ENCODE results near the gene VHLL.

The VHLL gene

DNA sequence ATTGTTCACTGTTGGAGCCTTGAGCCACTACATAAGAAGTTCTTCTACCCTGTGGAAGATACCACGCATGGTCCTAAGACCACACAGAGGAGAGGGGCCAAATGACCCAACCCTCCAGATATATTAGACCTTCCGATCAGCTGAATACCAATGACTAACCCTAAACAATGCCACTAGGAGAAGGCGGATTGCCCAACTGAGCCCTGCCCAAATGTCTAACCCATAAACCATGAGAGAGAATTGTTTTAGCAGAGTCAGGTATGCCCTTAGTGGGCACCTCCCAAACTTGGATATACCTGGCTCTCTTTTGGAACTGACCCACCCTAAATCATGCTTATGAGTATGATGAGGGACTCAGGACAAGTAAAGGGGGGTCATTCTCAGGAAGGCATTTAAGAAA is 28.8 kb downstream of the VHLL start:
- DNase-seq (ENCODE audit: low spot score), result no peak
- TF ChIP-seq, protein P1, sequence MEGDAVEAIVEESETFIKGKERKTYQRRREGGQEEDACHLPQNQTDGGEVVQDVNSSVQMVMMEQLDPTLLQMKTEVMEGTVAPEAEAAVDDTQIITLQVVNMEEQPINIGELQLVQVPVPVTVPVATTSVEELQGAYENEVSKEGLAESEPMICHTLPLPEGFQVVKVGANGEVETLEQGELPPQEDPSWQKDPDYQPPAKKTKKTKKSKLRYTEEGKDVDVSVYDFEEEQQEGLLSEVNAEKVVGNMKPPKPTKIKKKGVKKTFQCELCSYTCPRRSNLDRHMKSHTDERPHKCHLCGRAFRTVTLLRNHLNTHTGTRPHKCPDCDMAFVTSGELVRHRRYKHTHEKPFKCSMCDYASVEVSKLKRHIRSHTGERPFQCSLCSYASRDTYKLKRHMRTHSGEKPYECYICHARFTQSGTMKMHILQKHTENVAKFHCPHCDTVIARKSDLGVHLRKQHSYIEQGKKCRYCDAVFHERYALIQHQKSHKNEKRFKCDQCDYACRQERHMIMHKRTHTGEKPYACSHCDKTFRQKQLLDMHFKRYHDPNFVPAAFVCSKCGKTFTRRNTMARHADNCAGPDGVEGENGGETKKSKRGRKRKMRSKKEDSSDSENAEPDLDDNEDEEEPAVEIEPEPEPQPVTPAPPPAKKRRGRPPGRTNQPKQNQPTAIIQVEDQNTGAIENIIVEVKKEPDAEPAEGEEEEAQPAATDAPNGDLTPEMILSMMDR (IDR thresholded peaks at IDR 0.05), result no peak
- no peak overlapping the region for H3K4me3 ChIP-seq
- no peak overlapping the region for H3K27ac ChIP-seq

DNA sequence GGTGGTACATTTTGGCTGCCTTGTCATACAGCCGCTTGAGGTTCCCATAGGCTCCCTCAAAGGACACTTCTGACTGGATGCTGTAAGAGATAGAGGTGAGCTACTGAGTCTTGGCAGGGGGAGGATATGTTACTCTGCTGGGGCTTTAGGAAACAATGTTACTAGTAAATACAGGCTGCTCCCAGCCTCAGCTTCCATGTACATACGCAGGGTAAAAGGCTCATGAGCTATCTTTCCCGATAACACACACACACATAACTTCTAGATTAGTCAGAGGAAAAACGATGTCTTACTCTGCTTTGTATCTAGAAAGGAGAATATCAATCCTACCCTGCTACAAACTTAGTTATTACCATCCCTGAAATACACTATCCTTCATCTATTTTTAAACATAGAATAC is 30.8 kb downstream of the VHLL start:
- Histone ChIP-seq H3K4me3 (no peak overlapping the region), H3K27ac (no peak overlapping the region)
- TF ChIP-seq, protein P1 (IDR thresholded peaks at IDR 0.05), result no peak
- DNase-seq (ENCODE audit: low spot score), result no peak

- Histone ChIP-seq H3K4me3 (no peak overlapping the region), H3K27ac (no peak overlapping the region)
- TF ChIP-seq, protein P1 (IDR thresholded peaks at IDR 0.05), result no peak
- DNase-seq (ENCODE audit: low spot score), result no peak
Measured at GRCh38 chr1:156266051-156266450, 33.1 kb downstream of the VHLL start.

DNA sequence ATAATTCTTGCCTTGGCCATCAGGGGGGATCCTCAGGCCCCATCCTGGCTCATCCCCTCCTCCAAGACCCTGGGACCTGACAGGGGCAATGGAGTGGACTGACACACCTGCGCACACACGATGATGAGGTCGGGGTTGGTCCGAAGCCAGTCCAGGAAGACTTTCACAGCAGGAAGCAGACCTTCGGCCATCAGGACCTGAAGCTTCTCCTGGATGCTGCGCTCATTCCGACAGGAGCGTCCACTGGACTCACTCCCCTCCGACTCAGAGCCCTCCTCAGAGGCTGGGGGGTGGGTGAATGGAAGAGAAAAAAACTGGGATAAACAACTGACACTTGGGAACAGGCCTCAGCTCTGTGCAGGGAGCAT is 35.8 kb downstream of the VHLL start:
- no peak overlapping the region for H3K27ac ChIP-seq
- DNase-seq (ENCODE audit: low spot score), result no peak
- TF ChIP-seq, protein P1 (IDR thresholded peaks at IDR 0.05), result no peak
- no peak overlapping the region for H3K4me3 ChIP-seq

DNA sequence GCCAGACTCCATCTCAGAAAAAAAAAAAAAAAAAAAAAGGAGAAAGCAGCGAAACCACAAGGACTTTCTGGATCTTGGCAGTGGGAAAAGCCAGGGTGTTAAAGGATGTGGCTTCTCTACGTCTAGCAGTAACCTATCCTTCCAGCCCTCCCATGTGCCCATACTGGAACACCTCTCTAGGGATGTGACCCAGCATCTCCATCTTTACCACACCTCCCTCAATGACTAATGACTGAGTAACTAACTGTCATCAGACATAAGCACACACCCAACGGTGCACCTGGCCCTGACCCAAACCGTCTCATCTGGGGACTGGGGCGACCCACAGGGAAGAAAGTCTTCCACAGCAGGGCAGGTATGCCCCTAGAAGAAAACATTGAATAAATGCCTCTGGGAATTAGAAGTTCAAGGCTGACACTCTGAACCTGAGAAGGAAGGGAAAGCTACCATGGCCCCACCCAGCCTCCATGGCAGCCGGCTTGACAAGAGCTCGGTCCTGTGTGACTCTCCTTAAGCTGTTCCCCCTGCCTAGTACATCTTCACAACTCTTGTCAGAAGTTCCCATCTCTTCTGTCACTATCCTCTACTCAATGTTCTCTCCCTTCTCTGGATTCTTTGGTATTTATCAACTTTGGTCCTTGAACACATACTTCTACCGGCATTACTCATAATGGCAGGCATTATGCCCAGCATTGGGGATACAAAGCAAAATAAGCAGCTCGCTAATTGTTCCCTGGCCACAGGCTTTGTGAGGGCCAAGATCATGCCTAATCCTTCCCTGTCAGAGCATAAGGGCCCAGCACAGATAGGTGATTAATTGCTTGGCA is 36.4 kb downstream of the VHLL start:
- TF ChIP-seq, protein P1 (IDR thresholded peaks at IDR 0.05), result no peak
- DNase-seq (ENCODE audit: low spot score), result no peak
- Histone ChIP-seq H3K27ac (no peak overlapping the region), H3K4me3 (no peak overlapping the region)

- DNase-seq (ENCODE audit: low spot score), result no peak
- Histone ChIP-seq H3K27ac (no peak overlapping the region), H3K4me3 (no peak overlapping the region)
- TF ChIP-seq, protein P1 (IDR thresholded peaks at IDR 0.05), result no peak
Measured at GRCh38 chr1:156260896-156261295, 38.2 kb downstream of the VHLL start.

DNA sequence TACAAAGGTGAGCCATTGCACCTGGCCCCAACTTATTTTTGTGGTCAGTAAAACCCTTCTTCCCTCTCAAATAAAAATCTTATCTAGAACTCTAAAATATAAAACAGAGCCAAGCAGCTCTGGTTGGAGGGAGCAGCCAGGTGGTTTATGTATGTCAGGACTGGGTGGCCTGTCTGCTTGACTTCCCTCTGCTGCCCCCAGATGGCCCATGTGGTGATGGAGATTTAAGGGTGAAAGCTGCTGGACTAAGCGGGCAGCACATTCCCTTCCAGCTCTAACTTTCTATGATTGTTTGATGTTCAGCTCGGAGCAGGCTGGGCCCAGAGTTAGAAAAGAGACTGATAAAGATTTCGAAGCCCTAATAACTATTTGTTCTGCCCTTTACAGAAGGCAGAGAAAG is 39.3 kb downstream of the VHLL start:
- Histone ChIP-seq H3K27ac (no peak overlapping the region), H3K4me3 (no peak overlapping the region)
- no peak for DNase-seq (ENCODE audit: low spot score)
- TF ChIP-seq, protein P1 (IDR thresholded peaks at IDR 0.05), result no peak
